SHP77 treated with DMSO at 0.1 percent for 48 hours (cell line): ENCODE results near the gene ARFGAP3.

Experiments used
- DNase-seq: peaks from one replicate; lab custom pipeline; 2025; lab: John Stamatoyannopoulos, UW

ARFGAP3 gene

DNA sequence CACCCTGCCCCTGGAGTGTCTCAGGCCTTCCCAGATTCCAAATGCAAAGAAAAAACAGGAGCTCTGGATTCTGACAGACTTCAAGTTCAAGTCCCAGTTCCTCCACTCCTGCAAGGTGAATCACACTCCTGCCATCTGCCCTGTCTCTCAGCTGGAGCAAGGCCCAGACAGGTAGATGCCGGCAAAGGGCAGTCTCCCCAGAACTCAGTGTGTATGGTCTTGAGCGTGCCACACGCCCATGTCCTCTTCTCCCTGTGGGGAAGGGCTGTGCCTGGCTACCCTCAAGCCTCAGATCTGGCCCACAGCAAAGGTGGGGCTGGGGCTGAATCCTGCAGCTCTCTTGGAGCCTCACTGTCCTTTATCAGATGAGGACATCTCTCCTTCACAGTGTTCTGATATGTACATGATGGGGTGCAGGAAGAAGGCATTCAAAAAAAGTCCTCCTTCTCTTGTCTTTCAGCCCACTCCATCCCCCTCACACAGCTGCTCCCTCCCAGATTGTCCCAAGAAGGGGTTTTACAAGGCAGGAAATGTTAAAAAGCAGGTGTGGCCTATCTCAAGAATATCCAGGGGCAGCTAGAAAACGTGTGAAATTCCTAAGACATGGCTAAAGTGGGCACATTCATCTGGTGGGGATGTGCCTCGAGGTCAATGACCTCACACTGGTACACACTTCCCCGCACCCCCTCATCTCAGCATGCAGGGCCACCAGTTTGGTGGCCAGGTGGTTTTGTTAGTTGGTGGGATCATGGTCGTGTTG, 27.7 kb upstream of the ARFGAP3 start:
- no peak for DNase-seq

- DNase-seq = no peak
Measured at GRCh38 chr22:42883970-42884369, 26.9 kb upstream of the ARFGAP3 start.

- no peak for DNase-seq
Measured at GRCh38 chr22:42883121-42883520, 26.0 kb upstream of the ARFGAP3 start.

DNA sequence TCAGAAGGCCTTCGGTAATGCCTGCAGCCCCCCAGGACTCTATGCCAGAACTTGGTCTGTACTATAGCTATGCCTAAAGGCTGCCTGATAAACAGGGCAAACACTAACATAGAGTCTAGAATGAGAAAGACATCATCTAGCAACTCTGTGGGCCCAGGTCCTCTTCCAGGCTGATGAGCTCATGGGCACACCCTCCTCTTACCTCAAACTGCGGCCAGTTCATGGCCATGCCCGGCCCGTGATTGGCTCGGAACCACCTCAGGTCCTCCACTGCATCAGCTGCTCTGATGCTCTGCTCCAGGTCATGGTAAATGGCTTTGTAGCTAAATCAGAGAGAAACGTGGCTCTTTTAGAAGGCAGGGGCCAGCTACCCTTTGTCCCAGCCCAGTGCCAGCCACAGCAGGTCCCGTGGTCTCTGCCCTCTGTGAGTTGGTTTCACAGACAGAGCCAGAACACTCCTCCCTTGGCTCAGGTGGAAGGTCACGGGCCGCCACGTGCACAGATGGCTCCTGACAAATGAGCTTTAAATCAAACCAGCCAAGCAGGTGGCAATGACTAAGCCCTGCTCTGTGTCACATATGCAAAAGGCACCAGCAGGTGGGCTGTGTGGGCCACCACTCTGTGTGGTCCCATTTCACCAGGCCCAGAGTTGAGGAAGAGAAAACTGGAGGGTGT, 25.0 kb upstream of the ARFGAP3 start:
- peak; percentile 38 for DNase-seq

DNA sequence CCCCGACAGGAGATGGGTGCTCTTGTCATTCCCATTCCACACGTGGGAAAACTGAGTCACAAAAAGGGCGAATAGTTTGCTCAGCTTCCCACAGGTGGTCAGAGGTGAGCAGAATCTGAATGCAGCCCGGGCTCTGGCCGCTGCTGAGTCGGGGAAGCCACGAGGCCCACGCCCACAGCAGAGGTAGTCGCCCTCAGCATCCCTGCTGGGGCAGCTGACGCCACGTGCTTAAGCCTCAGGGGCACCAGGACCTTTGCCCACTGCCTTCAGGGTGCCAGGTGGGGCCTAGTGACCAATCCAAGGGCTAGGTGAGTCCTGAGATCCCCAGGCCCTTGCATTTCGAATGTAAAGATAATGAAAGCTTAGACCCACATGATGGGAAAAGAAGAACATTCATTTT, 24.2 kb upstream of the ARFGAP3 start:
- no peak for DNase-seq

- DNase-seq = no peak
Measured at GRCh38 chr22:42880815-42881214, 23.7 kb upstream of the ARFGAP3 start.

DNA sequence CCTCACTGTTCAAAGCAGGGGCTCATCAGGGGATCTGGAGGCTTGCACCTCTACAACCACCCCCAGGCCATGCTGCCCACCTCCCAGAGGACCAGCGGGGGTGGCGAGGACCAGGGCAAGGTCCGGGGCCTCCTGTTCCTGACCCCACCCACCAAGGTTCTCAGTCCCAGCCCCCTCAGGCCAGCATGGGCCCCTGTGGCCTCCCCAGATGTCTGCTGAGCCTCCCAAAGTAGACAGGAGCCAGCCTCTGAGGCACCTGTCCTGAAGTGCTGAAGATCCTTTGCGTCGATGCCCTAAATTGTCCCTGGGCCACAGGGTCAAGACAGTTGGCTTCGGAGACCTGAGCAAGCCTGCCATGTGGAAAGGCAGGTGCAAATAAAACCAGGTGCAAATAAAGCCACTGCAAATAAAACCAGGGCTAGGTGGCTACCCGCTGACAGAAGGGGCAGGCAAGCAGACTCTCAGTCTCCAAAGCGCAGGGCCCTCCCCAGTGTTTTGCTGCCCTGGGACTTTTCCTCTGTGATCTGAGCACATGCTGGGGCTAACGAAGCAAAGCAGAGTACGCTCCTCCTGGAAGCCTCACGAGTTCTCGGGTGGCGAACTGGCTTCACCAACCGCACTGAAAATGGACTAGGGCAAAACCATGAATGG, 22.4 kb upstream of the ARFGAP3 start:
- peak; percentile 40 for DNase-seq

GRCh38 chr22:42878561-42879305, 21.7 kb upstream of the ARFGAP3 start:
- no peak for DNase-seq

- no peak for DNase-seq
Measured at GRCh38 chr22:42877597-42878340, 20.7 kb upstream of the ARFGAP3 start.

- no peak for DNase-seq
Measured at GRCh38 chr22:42877158-42877557, 20.1 kb upstream of the ARFGAP3 start.

GRCh38 chr22:42876041-42876440, 19.0 kb upstream of the ARFGAP3 start:
- DNase-seq = no peak

DNA sequence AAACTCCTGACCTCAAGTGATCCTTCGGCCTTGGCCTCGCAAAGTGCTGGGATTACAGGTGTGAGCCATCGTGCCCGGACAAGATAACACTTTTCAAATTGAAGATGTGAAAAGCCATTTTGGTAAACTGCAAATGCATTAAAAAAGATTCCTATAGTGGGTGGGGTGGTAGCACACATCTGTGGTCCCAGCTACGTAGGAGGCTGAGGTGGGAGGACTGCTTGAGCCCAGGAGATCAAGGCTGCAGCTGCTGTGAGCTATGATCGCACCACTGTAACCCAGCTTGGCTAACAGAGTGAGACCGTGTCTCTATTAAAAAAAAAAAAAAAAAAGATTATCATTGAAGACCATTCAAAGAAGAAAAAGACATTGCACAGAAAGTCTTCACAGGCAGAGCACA, 16.9 kb upstream of the ARFGAP3 start:
- no peak for DNase-seq

- DNase-seq = no peak
Measured at GRCh38 chr22:42873356-42873755, 16.3 kb upstream of the ARFGAP3 start.

DNA sequence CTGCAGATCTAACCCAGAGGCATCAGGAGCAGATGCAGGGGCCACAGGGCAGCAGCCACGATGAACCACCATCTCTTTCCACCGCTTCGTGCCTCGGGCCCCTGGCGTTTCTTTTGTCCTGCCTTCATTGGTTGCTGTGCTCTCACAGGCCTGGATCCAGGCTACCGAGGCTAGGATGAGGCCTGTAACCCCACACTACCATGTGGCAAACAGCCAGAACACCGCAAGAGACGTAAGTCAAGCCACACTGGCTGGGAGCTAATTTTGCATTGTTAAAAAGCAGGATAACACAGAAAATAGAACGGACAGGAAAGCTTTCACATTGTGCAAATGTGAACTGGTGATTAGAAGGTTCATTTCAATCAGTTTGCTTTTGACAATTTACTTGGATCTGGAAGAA, 15.7 kb upstream of the ARFGAP3 start:
- DNase-seq = no peak

GRCh38 chr22:42871146-42872050, 14.3 kb upstream of the ARFGAP3 start:
- DNase-seq = no peak

DNA sequence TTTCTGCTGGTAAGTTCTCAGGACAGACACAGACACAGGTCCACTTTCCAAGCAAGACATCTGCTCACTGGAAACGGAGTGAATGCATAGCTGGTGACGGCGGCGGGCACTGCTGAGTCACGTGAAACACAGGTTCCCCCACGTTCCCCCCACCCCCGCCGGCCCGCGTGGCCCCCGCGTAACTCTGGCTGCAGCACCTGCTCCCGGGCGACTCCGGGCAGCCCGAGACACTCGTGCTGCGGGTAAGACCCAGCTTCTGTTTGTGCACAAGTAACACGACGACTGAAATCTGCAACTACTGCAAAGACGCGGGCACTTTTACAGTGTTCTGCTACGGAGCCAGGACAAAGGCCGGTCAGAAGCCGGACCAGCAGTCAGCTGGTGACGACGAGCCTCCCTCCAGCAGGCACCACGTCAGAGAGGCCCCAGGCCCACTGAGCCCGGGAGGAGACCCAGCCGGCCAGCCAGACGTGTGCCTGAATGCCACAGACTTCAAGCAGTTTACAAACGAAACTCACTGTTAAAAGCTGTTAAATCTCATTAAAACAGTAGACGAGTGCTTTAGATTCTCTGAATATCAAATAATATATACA, 12.9 kb upstream of the ARFGAP3 start:
- DNase-seq = peak; percentile 38

DNA sequence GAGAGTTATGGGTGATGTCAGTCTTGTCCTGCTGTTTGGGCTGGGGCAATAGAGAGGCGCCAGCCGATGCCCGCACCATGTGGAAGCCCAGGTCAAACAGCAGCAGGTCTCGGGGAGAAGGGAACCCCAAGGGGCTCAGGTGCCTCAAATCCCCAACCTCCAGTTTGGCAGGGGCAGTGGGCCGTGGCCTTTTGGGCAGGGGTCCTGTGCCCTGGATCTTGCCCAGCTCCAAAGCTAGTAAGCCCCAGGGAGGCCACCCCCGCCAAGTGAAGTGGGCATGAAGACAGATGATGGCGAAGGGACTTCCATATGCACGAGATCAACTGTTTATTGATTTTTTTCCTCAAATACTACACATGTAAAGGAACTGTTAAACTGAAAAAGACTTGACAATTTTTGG, 12.4 kb upstream of the ARFGAP3 start:
- no peak for DNase-seq

- DNase-seq = peak; percentile 71
Measured at GRCh38 chr22:42868751-42869251, 11.7 kb upstream of the ARFGAP3 start.

DNA sequence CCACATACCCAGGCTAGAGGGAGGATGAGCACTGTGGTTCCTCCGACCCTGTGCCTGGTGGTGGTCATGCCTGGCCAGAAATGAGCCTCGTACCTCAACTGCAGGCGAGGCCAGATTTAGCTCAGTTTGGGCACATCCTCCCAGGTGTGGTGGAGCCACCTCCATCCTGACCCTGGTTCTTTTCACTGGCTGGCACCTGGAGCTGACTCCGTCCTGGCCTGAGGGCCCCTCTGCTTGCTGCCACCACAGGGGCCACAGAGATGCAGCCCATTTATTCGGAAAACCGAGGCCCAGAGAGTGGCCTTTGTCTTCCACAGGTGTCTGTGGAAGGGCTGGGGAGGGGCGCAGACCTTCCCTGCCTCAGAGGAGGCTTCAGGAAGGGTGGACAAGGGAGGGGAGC, 9.0 kb upstream of the ARFGAP3 start:
- DNase-seq = no peak

DNA sequence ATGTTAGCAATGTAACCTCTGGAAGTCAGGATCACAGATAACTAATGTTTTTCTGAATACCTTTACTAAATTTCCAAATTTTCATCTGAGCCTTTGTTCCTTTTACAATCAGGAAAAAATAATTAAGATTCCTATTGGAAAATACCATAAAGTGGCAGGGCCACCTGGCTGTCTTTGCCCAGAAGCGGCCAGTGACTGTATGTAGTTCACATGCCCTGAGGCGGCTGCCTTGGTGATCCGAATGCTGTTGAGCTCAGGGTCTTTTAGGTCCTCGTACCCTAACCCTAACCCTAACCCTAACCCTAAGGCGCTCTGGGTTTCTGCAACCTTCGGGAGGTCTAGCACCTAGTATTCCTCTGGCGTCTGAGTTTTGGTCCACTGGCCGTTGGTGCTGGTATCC, 8.5 kb upstream of the ARFGAP3 start:
- DNase-seq = no peak
